Fibroblast of the aortic adventitia (primary cell): Measurements from ENCODE around the gene PIP5K1C. TPM values are rescaled to one million over a fixed set of nuclear protein-coding genes. Genes with fewer than 3 reads are reported as not detected.
"Not testable (repeated sequence)": the region's sequence is repeated elsewhere in the genome, so short reads cannot be mapped to it uniquely, and the experiment has no call there.

Experiments used
- DNase-seq: peaks from one replicate; pipeline ENCODE4 v3.0.0-alpha.2; 2010; ENCODE audit warnings: low read depth
- H3K4me3 ChIP-seq: 2 replicates; pipeline ENCODE4 v1.5.1; 2011; ENCODE audit warnings: low read depth, mild to moderate bottlenecking, control low read depth, low read length, moderate library complexity
- CTCF ChIP-seq: IDR thresholded peaks from 2 replicates; pipeline ENCODE4 v1.5.1; 2011; ENCODE audit warnings: mild to moderate bottlenecking, low read length, control low read depth, inconsistent platforms; ENCODE audit not compliant: insufficient read depth
- total RNA-seq: library from RNA; depleted of rRNA; stranded (reverse); fragments of >200 nt; gene quantifications from 2 replicates; pipeline ENCODE4 v1.2.3, GENCODE V29; 2012; ENCODE audit warnings: low replicate concordance

The PIP5K1C gene
- total RNA-seq, 1 donor, result 32.2 TPM

GRCh38 chr19:3632098-3632497 is 68.2 kb downstream of the PIP5K1C start:
- no peak for DNase-seq
- no peak for TF ChIP-seq CTCF
- no peak overlapping the region for H3K4me3 ChIP-seq

- H3K4me3 ChIP-seq, result no peak overlapping the region
- TF ChIP-seq CTCF, result no peak
- no peak for DNase-seq
Measured at GRCh38 chr19:3631053-3631861, 69.0 kb downstream of the PIP5K1C start.

GRCh38 chr19:3628766-3629165 is 71.5 kb downstream of the PIP5K1C start:
- not testable (repeated sequence) for H3K4me3 ChIP-seq

GRCh38 chr19:3627351-3627723 is 72.9 kb downstream of the PIP5K1C start:
- no peak for TF ChIP-seq CTCF
- DNase-seq, result no peak
- peak overlapping the region; percentile 22 for H3K4me3 ChIP-seq

More at GRCh38 chr19:3628766-3629165, 71.5 kb downstream of the PIP5K1C start:
- DNase-seq, result not testable (repeated sequence)

GRCh38 chr19:3626473-3627350 is 73.6 kb downstream of the PIP5K1C start, which contains the start of gene CACTIN:
CACTIN (minus strand) TSS chr19:3626790; CDS start chr19:3626762, 28 bp downstream.
- peak within 1 kb of the TSS; percentile 93 for H3K4me3 ChIP-seq
- TF ChIP-seq CTCF, result no peak
- peak; percentile 98 for DNase-seq

GRCh38 chr19:3625996-3626472 is 74.2 kb downstream of the PIP5K1C start:
- DNase-seq, result no peak
- no peak for TF ChIP-seq CTCF

GRCh38 chr19:3623716-3624115 is 76.6 kb downstream of the PIP5K1C start:
- H3K4me3 ChIP-seq, result no peak overlapping the region
- DNase-seq, result no peak
- no peak for TF ChIP-seq CTCF

More at GRCh38 chr19:3625996-3626472, 74.2 kb downstream of the PIP5K1C start:
- H3K4me3 ChIP-seq, result peak overlapping the region; percentile 93
